GM23338 (cell line): ENCODE data around the gene SKP1.

ENCODE experiments used
- CREB1 ChIP-seq: fragments of 250-450 bp; sonication (Bioruptor Pico); IDR thresholded peaks from 2 replicates; pipeline ENCODE4 v1.5.0; 2020; ENCODE audit warnings: low read depth, mild to moderate bottlenecking, moderate library complexity
- EZH2 ChIP-seq: fragments of 200-600 bp; sonication (generic); IDR thresholded peaks from one replicate; pipeline ENCODE4 v1.8.0; 2017; ENCODE audit warnings: antibody characterized with exemption, mild to moderate bottlenecking, low read depth; ENCODE audit not compliant: unreplicated experiment
- EZH2phosphoT487 ChIP-seq: fragments of 200-600 bp; sonication (generic); IDR thresholded peaks from one replicate; pipeline ENCODE4 v1.8.1; 2018; ENCODE audit warnings: antibody characterized with exemption; ENCODE audit not compliant: unreplicated experiment
- JUNB ChIP-seq: IDR thresholded peaks from one replicate; pipeline ENCODE4 v1.6.1; 2016; ENCODE audit warnings: antibody characterized with exemption; ENCODE audit not compliant: unreplicated experiment
- NANOG ChIP-seq: IDR thresholded peaks from 2 replicates; pipeline ENCODE4 v1.6.1; 2016; ENCODE audit warnings: antibody characterized with exemption, borderline replicate concordance
- POLR2AphosphoS5 ChIP-seq: IDR thresholded peaks from 2 replicates; pipeline ENCODE4 v1.6.1; 2016; ENCODE audit warnings: antibody characterized with exemption, low read depth
- STAT1 ChIP-seq: IDR thresholded peaks from one replicate; pipeline ENCODE4 v1.6.1; 2016; ENCODE audit warnings: antibody characterized with exemption; ENCODE audit not compliant: unreplicated experiment
- ZNF331 ChIP-seq: fragments of 250-450 bp; sonication (Bioruptor Pico); IDR thresholded peaks from 2 replicates; pipeline ENCODE4 v1.5.0; 2020; ENCODE audit warnings: low read depth, mild to moderate bottlenecking, moderate library complexity
- TF ChIP-seq, protein P1 (sequence below), 2 experiments: fragments of 200-600 bp in 1 of 2; sonication (generic) in 1 of 2; conservative IDR thresholded peaks; 2 replicates each; pipeline versions ENCODE4 v1.5.1 to v1.6.1; 2016 to 2017; ENCODE audit warnings: antibody characterized with exemption in 2 of 2, low read depth in 2 of 2, mild to moderate bottlenecking in 2 of 2, moderate library complexity in 1 of 2
- TF ChIP-seq, protein P2 (sequence below): IDR thresholded peaks from one replicate; pipeline ENCODE4 v1.6.1; 2018; ENCODE audit warnings: antibody characterized with exemption; ENCODE audit not compliant: unreplicated experiment

DNA sequence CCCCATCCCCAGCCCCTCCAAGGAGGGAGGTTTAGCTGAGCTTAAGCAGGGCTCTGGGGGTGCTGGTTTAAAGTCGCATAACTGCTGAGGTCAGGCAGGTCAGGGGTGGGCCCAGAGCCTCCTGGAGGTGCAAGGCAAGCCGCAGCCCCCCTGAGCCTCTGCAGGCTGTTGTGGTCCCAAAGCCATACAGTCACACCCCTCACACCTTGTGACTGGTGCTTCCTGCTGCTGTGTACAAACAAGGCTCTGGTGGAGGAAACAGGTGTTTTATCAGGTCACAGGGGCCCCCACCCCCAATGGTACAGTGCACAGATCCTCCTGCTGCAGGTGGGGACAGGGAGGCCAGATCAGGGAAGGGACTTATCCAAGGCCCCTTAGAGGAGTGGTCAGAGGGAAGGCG lies 54.2 kb downstream of the SKP1 start:
- TF ChIP-seq POLR2AphosphoS5: no peak
- TF ChIP-seq, protein P1, sequence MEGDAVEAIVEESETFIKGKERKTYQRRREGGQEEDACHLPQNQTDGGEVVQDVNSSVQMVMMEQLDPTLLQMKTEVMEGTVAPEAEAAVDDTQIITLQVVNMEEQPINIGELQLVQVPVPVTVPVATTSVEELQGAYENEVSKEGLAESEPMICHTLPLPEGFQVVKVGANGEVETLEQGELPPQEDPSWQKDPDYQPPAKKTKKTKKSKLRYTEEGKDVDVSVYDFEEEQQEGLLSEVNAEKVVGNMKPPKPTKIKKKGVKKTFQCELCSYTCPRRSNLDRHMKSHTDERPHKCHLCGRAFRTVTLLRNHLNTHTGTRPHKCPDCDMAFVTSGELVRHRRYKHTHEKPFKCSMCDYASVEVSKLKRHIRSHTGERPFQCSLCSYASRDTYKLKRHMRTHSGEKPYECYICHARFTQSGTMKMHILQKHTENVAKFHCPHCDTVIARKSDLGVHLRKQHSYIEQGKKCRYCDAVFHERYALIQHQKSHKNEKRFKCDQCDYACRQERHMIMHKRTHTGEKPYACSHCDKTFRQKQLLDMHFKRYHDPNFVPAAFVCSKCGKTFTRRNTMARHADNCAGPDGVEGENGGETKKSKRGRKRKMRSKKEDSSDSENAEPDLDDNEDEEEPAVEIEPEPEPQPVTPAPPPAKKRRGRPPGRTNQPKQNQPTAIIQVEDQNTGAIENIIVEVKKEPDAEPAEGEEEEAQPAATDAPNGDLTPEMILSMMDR (conservative IDR thresholded peaks at IDR 0.05; ENCODE audit: low read depth in 2 of 2): no peak
- no peak for TF ChIP-seq ZNF331 (CRISPR knock-in tag)
- no peak for TF ChIP-seq STAT1
- no peak for TF ChIP-seq EZH2
- no peak for TF ChIP-seq EZH2phosphoT487
- TF ChIP-seq JUNB: no peak
- no peak for TF ChIP-seq CREB1 (CRISPR knock-in tag)
- TF ChIP-seq, protein P2, sequence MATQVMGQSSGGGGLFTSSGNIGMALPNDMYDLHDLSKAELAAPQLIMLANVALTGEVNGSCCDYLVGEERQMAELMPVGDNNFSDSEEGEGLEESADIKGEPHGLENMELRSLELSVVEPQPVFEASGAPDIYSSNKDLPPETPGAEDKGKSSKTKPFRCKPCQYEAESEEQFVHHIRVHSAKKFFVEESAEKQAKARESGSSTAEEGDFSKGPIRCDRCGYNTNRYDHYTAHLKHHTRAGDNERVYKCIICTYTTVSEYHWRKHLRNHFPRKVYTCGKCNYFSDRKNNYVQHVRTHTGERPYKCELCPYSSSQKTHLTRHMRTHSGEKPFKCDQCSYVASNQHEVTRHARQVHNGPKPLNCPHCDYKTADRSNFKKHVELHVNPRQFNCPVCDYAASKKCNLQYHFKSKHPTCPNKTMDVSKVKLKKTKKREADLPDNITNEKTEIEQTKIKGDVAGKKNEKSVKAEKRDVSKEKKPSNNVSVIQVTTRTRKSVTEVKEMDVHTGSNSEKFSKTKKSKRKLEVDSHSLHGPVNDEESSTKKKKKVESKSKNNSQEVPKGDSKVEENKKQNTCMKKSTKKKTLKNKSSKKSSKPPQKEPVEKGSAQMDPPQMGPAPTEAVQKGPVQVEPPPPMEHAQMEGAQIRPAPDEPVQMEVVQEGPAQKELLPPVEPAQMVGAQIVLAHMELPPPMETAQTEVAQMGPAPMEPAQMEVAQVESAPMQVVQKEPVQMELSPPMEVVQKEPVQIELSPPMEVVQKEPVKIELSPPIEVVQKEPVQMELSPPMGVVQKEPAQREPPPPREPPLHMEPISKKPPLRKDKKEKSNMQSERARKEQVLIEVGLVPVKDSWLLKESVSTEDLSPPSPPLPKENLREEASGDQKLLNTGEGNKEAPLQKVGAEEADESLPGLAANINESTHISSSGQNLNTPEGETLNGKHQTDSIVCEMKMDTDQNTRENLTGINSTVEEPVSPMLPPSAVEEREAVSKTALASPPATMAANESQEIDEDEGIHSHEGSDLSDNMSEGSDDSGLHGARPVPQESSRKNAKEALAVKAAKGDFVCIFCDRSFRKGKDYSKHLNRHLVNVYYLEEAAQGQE: no peak
- TF ChIP-seq NANOG: no peak
